Activated naive CD8-positive, alpha-beta T cell (primary cell): ENCODE results near the gene SCYGR1.
"Not testable (repeated sequence)": the region's sequence is repeated elsewhere in the genome, so short reads cannot be mapped to it uniquely, and the experiment has no call there.

ENCODE experiments used
- H3K27ac Mint-ChIP-seq: one replicate; pipeline ENCODE4 v1.8.0; 2021; ENCODE audit warnings: mixed read lengths
- H3K27me3 Mint-ChIP-seq: one replicate; pipeline ENCODE4 v1.8.0; 2021; ENCODE audit warnings: mixed read lengths
- H3K36me3 Mint-ChIP-seq: one replicate; pipeline ENCODE4 v1.8.0; 2021; ENCODE audit warnings: mixed read lengths
- H3K4me1 Mint-ChIP-seq: one replicate; pipeline ENCODE4 v1.8.0; 2021; ENCODE audit warnings: low read depth, mixed read lengths
- H3K4me3 Mint-ChIP-seq: one replicate; pipeline ENCODE4 v1.8.0; 2021; ENCODE audit warnings: mild to moderate bottlenecking, mixed read lengths
- H3K9me3 Mint-ChIP-seq: one replicate; pipeline ENCODE4 v1.8.0; 2021; ENCODE audit warnings: low read depth, mixed read lengths

Gene SCYGR1, protein sequence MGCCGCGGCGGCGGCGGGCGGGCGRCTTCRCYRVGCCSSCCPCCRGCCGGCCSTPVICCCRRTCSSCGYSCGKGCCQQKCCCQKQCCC

DNA sequence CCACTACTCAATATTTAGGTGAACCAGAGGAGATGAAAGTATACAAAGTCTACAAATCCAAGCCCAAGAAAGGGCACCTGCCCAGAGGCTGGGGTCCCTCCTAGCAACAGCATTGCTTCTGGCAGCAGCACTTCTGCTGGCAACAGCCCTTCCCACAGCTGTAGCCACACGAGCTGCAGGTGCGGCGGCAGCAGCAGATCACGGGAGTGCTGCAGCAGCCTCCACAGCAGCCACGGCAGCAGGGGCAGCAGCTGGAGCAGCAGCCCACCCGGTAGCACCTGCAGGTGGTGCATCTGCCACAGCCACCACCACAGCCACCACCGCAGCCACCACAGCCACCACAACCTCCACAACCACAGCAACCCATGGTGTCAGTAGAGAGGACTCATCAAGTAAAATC lies at the start of gene SCYGR1:
SCYGR1 (minus strand) TSS at position 367 of the 400 bp plus-strand sequence; CDS start at position 367, 0 bp downstream.
- H3K4me3 Mint-ChIP-seq, H3K27ac Mint-ChIP-seq, H3K27me3 Mint-ChIP-seq, H3K9me3 Mint-ChIP-seq, H3K36me3 Mint-ChIP-seq: not testable (repeated sequence)
- H3K4me1 Mint-ChIP-seq, result peaks cover 12% of the 10 kb centered on the region

DNA sequence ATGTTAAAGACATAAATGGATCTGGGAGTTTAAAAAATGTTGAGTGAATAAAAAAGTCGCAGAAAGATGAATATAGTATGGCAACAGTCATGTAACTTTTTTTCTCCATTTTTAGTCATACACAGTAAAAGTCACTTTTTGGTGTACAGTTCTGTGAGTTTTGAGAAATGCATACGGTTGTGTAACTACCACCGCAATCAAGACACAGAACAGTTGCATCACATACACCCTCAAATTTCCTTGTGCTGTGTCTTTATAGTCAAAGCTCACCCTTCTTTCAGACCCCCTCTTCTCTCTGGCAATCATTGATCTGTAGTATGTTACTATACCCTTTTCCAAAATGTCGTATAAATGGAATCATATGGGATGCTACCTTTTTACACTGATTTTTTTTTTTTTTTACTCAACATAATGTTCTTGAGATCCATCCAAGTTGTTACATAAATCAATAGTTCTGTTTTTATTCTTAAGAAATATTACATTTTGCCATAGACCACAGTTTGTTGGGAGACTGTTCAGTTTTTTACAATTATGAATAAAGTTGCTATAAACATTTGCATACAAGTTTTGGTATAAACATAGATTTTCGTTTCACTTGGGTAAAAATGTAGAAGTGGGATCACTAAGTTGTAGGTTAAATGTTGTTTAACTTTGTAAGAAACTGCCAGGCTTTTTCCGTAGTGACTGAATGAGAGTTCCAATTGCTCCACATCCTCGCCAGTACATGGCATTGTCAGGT lies 48.9 kb upstream of the SCYGR1 start:
- no peak overlapping the region for H3K27ac Mint-ChIP-seq
- no peaks in the 10 kb centered on the region for H3K27me3 Mint-ChIP-seq
- peaks cover 9% of the 10 kb centered on the region for H3K36me3 Mint-ChIP-seq
- H3K4me3 Mint-ChIP-seq, result no peak overlapping the region
- peaks cover 10% of the 10 kb centered on the region for H3K9me3 Mint-ChIP-seq
- no peaks in the 10 kb centered on the region for H3K4me1 Mint-ChIP-seq

DNA sequence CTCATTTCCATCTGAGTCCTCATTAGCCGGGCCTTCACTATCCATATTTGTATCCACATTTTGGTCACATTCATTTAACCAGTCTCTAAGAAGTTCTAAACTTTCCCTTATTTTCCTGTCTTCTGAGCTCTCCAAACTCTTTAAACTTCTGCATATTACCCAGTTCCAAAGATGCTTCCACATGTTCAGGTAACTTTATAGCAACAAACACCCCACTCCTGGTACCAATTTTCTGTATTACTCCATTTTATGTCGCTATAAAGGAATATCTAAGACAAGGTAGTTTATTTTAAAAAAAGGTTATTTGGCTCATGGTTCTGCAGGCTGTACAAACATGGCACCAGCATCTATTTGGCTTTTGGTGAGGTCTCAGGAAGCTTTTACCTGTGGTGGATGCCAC lies 45.4 kb upstream of the SCYGR1 start:
- peaks cover 9% of the 10 kb centered on the region for H3K36me3 Mint-ChIP-seq
- H3K4me3 Mint-ChIP-seq, result no peak overlapping the region
- H3K4me1 Mint-ChIP-seq, result peaks cover 2% of the 10 kb centered on the region
- no peak overlapping the region for H3K27ac Mint-ChIP-seq
- peaks cover 10% of the 10 kb centered on the region for H3K9me3 Mint-ChIP-seq
- no peaks in the 10 kb centered on the region for H3K27me3 Mint-ChIP-seq

DNA sequence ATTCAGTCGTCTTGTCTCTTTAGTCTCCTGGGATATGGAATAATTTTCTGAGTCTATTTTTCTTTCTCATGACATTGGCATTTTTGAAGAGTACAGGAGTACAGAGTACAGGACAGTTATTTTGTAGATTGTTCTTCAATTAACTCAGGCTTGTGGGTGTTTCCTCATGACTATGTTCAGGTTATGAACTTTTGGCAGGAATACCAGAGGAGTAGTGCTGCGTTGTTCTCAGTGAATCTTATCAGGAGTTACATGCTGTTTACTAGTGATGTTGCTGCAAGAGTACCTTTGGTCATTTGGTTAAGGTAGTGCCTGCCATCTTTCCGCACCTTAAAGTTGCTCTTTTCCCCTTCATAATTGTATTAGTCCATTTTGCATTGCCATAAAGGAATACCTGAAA lies 42.9 kb upstream of the SCYGR1 start:
- Mint-ChIP-seq H3K9me3 (peaks cover 10% of the 10 kb centered on the region), H3K36me3 (peaks cover 9% of the 10 kb centered on the region), H3K27ac (no peak overlapping the region)

DNA sequence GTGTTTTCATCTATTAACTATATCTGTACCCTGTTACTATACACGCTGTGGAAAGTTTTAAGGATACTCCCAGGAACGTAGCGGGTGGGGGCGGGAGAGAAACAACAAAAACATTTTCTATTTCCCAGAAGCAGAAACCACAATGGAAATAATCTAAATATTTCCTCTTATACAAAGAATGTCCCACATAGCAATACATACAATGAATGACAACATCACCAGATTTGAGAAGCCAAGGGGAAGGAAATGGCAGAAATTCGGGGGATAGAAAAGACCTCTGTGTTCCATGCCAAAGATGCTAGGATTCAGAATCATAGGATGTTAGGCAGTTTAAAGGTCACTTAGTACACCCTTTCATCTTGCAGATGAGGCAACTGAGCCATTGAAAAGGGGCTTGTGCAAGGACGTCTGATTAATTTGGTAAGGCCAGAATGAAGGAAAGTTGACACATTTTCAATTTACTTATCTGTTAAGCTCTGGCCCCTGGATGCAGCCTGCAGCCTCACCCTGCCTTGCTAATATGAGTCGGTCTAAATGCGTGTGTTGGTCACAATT lies 41.1 kb upstream of the SCYGR1 start:
- Mint-ChIP-seq H3K4me3 (no peak overlapping the region), H3K9me3 (peaks cover 10% of the 10 kb centered on the region), H3K27me3 (no peaks in the 10 kb centered on the region)

More for the DNA sequence above, 42.9 kb upstream of the SCYGR1 start:
- H3K4me1 Mint-ChIP-seq, result peaks cover 2% of the 10 kb centered on the region
- no peak overlapping the region for H3K4me3 Mint-ChIP-seq
- H3K27me3 Mint-ChIP-seq, result no peaks in the 10 kb centered on the region

DNA sequence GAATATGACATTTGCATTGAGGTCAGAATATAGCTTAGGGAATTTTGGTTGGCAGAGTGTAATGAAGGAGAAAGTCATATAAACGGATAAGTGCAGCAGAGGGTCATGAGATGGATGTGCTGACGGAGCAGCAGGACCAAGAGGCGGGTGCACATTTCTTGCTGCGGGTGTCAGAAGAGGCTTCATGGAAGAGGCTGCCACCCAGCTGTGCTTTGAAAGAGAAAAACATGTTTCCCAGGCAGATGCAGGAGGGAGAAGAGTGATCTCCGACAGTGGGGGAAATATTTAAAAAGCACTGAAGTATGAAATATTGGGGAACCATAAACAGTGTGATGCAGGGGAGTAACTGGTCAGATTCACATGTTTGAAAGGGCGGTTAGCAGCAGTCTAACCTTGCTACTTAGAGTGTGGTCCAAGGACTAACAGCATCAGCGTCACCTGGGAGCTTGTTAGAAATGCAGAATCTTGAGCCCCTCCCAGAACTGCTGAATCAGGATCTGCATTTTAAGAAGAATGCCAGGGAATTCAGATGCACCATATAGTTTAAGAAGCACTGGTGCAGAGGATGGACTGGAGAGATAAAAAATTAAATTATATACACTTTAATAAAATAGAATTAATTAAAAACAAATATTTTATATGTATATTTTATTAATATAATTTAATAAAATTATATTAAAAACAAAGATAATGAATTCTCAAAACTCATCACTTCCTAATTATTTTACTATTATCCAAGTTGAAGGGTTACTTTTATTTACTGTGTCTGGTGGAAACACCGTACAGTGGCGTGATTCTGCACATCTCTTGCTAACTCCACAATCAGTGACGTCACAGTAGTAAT lies 36.1 kb upstream of the SCYGR1 start:
- Mint-ChIP-seq H3K27me3 (no peaks in the 10 kb centered on the region), H3K36me3 (no peaks in the 10 kb centered on the region), H3K9me3 (no peaks in the 10 kb centered on the region), H3K4me1 (peaks cover 2% of the 10 kb centered on the region), H3K27ac (no peak overlapping the region), H3K4me3 (no peak overlapping the region)

More for the DNA sequence above, 41.1 kb upstream of the SCYGR1 start:
- peaks cover 2% of the 10 kb centered on the region for H3K4me1 Mint-ChIP-seq
- no peak overlapping the region for H3K27ac Mint-ChIP-seq
- peaks cover 9% of the 10 kb centered on the region for H3K36me3 Mint-ChIP-seq

DNA sequence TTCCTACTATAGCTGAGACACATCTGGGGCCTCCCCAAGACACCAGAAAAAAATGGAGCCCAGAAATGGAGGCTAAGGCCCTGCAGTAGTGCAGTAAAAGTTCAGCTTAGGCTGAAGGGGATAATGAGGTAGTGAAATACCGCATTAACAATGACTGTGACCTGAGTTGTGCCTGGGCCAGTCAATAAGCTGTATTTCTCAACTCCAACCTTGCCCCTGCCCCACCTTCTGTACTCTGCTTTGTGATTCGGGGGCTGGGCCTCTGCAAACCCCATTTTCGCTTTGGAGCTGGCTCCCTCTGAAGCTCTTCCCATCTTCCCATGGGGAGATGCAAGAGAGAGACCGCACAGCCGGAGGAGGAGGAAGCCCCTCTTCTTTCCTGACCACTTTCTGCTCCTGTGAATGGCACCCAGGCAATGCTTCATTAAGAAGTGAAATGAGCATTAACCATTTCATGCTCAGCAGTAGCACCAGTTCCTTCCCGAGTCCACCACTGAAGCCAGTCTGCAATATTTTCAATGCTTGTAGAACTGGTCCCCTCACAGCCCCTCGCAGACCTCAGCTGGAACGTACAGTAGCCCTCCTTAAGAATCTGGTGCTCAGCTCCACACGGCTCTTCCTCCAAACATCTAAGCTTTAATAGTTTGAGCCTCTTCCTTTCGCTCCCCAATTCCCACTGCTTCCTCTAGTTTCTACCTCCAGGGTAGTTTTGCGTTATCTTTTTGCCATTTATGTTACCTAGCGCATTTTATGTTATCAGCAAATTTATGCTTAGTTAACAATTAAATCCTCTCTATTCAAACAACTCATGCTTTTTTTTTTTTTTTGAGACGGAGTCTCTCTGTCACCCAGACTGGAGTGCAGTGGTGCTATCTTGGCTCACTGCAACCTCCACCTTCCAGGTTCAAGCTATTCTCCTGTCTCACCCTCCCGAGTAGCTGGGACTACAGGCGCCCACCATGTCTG lies 32.6 kb upstream of the SCYGR1 start:
- Mint-ChIP-seq H3K27ac (no peak overlapping the region), H3K27me3 (no peaks in the 10 kb centered on the region), H3K4me3 (no peak overlapping the region), H3K36me3 (no peaks in the 10 kb centered on the region), H3K9me3 (no peaks in the 10 kb centered on the region), H3K4me1 (peaks cover 13% of the 10 kb centered on the region)

DNA sequence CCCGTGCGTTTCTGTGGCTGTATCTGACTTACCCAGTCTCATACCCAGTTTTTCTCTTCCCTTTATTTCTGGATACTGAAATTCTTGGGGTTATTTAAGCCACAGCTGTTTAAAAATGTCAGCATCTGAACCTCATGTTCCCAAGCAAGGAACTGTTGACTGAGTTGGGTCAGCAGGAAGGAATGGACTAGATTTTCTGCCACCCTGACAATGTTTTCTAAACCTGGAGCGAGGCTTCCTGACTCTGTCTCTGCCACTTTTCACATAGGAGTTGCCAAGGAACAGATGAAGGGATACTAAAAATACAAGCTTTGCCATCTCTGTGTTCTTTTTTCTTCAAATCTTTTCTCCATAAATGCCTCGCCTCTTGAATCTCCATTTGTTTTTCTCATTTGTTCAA lies 29.0 kb upstream of the SCYGR1 start:
- H3K27me3 Mint-ChIP-seq, result no peaks in the 10 kb centered on the region
- H3K4me3 Mint-ChIP-seq, result no peak overlapping the region
- peaks cover 4% of the 10 kb centered on the region for H3K36me3 Mint-ChIP-seq
- H3K4me1 Mint-ChIP-seq, result peaks cover 40% of the 10 kb centered on the region
- no peaks in the 10 kb centered on the region for H3K9me3 Mint-ChIP-seq
- peak overlapping the region; percentile 61 for H3K27ac Mint-ChIP-seq

DNA sequence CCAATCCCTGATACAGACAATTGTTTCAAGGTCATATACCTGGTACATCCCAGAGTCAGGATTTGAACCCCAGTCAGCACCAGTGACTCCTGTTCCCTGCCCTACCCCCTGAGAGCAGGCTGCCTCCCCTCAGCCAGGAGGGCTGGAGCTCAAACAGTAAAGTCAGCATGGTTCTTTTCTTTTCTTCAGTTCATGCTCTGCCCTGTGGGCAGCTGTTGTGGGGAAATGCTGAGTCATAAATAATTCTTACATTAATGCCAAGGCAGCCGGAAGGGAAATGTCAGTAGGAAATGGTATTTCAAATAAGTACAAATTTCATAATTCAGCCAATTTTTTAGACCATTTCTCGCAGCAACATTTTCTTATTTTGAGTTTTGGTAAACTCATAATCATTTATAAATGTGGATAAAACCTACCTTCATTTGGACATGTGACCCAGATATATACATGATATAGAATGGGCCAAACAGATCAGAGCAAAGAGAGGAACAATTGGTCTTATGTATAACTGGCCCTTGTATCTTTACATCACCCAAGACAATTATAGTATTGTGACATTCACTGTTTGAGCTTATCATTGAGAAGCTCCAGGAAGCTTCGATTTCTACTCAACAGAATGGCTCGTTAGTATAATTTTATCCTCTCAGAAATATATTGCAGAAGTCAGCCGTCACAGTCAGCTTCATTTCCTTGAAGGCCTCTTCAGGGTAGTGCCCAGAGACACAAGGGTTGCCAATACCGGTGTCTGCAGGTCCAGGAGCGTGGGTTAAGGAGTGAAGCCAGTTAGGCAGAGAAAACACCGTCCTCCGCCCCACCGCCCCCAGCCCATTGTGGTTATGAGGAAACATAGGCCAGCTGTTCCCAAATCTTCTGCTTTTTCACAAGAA lies 28.0 kb upstream of the SCYGR1 start:
- H3K4me1 Mint-ChIP-seq, result peaks cover 49% of the 10 kb centered on the region
- H3K36me3 Mint-ChIP-seq, result peaks cover 4% of the 10 kb centered on the region
- peak overlapping the region; percentile 88 for H3K27ac Mint-ChIP-seq
- H3K27me3 Mint-ChIP-seq, result no peaks in the 10 kb centered on the region
- H3K9me3 Mint-ChIP-seq, result no peaks in the 10 kb centered on the region
- peak overlapping the region; percentile 65 for H3K4me3 Mint-ChIP-seq

DNA sequence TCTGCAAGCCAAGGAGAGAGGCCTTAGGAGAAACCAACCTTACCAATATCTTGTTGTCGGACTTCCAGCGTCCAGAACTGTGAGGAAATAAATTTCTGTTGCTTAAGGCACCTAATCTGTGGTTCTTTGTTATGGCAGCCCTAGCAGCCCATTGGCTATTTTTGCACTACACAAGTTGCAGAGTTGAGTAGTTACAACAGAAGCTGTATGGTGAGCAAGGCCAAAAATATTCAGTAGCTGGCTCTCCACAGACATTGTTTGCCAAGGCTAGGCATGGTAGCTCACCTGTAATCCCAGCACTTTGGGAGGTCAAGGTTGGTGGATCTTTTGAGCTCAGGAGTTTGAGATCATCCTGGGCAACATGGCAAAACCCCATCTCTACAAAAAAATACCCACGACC lies 27.1 kb upstream of the SCYGR1 start:
- H3K4me1 Mint-ChIP-seq, result peaks cover 56% of the 10 kb centered on the region
- no peak overlapping the region for H3K4me3 Mint-ChIP-seq
- H3K36me3 Mint-ChIP-seq, result peaks cover 4% of the 10 kb centered on the region
- H3K27ac Mint-ChIP-seq, result peak overlapping the region; percentile 46
- no peaks in the 10 kb centered on the region for H3K9me3 Mint-ChIP-seq
- no peaks in the 10 kb centered on the region for H3K27me3 Mint-ChIP-seq

DNA sequence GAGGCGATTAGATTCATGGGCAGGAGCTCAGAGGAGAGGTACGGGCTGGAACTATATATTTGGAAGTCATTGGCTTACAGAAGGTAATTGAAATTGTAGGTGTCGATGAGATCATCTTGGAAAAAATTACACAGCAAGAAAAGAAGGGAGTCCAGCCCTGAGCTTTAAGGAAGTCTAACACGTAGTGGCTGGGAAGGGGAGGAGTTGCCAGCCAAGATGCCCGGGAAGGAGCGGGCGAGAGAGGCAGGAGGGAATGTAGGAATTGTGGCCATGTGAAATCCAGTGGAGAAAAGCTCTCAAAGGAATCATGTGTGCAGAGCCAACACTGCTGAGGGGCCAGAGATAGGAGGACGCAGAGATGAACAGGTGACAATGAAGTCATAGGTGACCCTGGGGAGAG lies 25.6 kb upstream of the SCYGR1 start:
- H3K4me1 Mint-ChIP-seq, result peaks cover 60% of the 10 kb centered on the region
- no peaks in the 10 kb centered on the region for H3K27me3 Mint-ChIP-seq
- peak overlapping the region; percentile 95 for H3K27ac Mint-ChIP-seq

DNA sequence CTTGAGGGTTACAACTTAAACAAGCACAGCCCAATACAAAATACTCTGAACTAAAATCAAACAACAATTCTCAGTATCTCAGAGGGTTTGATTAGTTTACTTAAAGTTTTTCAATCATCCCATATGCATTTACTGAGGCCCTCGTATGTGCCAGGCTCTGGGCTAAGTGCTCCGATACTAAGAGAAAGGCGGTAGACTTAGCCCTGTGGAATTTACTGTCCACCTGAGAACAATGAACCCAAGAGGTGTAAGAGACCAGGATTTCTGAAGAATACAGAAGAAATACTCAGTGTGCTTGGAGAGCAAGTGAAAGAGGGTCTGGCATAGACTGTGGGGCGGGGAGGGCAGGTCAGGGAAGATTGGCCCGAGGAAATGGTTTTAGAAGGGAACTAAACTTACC lies 25.1 kb upstream of the SCYGR1 start:
- Mint-ChIP-seq H3K4me1 (peaks cover 62% of the 10 kb centered on the region), H3K9me3 (no peaks in the 10 kb centered on the region), H3K27ac (peak overlapping the region; percentile 95), H3K36me3 (peaks cover 4% of the 10 kb centered on the region), H3K27me3 (no peaks in the 10 kb centered on the region), H3K4me3 (peak overlapping the region; percentile 15)

More for the DNA sequence above, 25.6 kb upstream of the SCYGR1 start:
- Mint-ChIP-seq H3K4me3 (peak overlapping the region; percentile 15), H3K9me3 (no peaks in the 10 kb centered on the region), H3K36me3 (peaks cover 4% of the 10 kb centered on the region)

DNA sequence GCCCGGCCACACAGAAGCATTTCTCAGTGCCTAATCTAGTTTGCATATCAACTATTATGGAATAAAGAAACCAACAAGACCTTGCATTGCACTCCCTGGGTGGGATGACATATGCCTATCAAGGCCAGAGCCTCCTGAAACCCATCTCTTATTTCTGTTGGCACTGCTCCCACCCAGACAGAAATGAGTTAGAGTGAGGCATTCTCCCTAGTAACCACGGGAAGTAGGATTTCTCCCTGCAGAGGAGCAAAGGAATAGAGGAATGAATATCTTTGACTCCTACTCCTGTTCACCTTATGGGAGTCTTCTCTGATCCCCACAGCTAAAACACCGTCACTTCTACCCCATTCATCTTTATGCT lies 24.2 kb upstream of the SCYGR1 start:
- peak overlapping the region; percentile 97 for H3K27ac Mint-ChIP-seq
- peak overlapping the region; percentile 78 for H3K4me3 Mint-ChIP-seq
- H3K36me3 Mint-ChIP-seq, result peaks cover 4% of the 10 kb centered on the region
- H3K9me3 Mint-ChIP-seq, result no peaks in the 10 kb centered on the region
- H3K27me3 Mint-ChIP-seq, result no peaks in the 10 kb centered on the region
- H3K4me1 Mint-ChIP-seq, result peaks cover 65% of the 10 kb centered on the region
